OCI-LY7 (cell line): ENCODE data around the gene C20orf96. TPM values are rescaled to one million over a fixed set of nuclear protein-coding genes. Genes with fewer than 3 reads are reported as not detected.
A peak's percentile ranks its signal among the peaks of the same experiment; 100 is the strongest.

Experiments used
- BruUV-seq: library from RNA; stranded (reverse); fragments of 400-500 nt; replicated peaks from 2 replicates; lab custom pipeline; 2021; lab: Mats Ljungman, UMichigan
- CTCF ChIA-PET: fragments of 300-600 bp; sonication (Branson Sonifier 250); formaldehyde crosslinking; loops from one replicate; lab custom pipeline; 2022; ENCODE audit warnings: antibody characterized with exemption; ENCODE audit not compliant: unreplicated experiment; lab: Charles Lee
- POLR2A ChIA-PET: fragments of 300-600 bp; sonication (Branson Sonifier 250); formaldehyde crosslinking; loops from one replicate; lab custom pipeline; 2022; ENCODE audit warnings: antibody characterized with exemption; lab: Charles Lee
- DNase-seq: peaks from one replicate; pipeline ENCODE4 v3.0.0-alpha.2; 2015; ENCODE audit warnings: low spot score
- H2AFZ ChIP-seq: fragments of 200-600 bp; sonication (generic), shearing (Covaris generic); 2 replicates; pipeline ENCODE4 v1.6.1; 2014; ENCODE audit warnings: mild to moderate bottlenecking, antibody characterized with exemption, low read length, moderate library complexity
- H3K27ac ChIP-seq: fragments of 200-600 bp; sonication (generic); 2 replicates; pipeline ENCODE4 v1.5.1; 2014; ENCODE audit warnings: mixed run types, low read depth, mild to moderate bottlenecking, moderate library complexity, low read length, inconsistent platforms; ENCODE audit not compliant: poor library complexity, severe bottlenecking
- H3K36me3 ChIP-seq: fragments of 200-600 bp; sonication (generic); 2 replicates; pipeline ENCODE4 v1.6.1; 2014; ENCODE audit warnings: mild to moderate bottlenecking, antibody characterized with exemption, low read length, moderate library complexity, mixed read lengths; ENCODE audit not compliant: insufficient read depth
- H3K4me1 ChIP-seq: fragments of 200-600 bp; sonication (generic); 2 replicates; pipeline ENCODE4 v1.5.1; 2014; ENCODE audit warnings: mild to moderate bottlenecking, low read length; ENCODE audit not compliant: insufficient read depth, poor library complexity, severe bottlenecking
- H3K4me2 ChIP-seq: fragments of 200-600 bp; sonication (generic); 2 replicates; pipeline ENCODE4 v1.6.1; 2014; ENCODE audit warnings: mild to moderate bottlenecking, low read length
- H3K4me3 ChIP-seq: fragments of 200-600 bp; sonication (generic); 2 replicates; pipeline ENCODE4 v1.5.1; 2014; ENCODE audit warnings: mild to moderate bottlenecking, low read depth, low read length; ENCODE audit not compliant: poor library complexity, severe bottlenecking
- H3K79me2 ChIP-seq: fragments of 200-600 bp; sonication (generic); 2 replicates; pipeline ENCODE4 v1.6.1; 2016; ENCODE audit warnings: low read depth, mild to moderate bottlenecking, low read length, moderate library complexity, mixed read lengths; ENCODE audit not compliant: insufficient read depth
- H3K9me2 ChIP-seq: fragments of 200-600 bp; sonication (generic); 2 replicates; pipeline ENCODE4 v1.6.1; 2016; ENCODE audit warnings: mild to moderate bottlenecking, low read length, mixed read lengths; ENCODE audit not compliant: insufficient read depth
- H3K9me3 ChIP-seq: fragments of 200-600 bp; sonication (generic); 2 replicates; pipeline ENCODE4 v1.6.1; 2014; ENCODE audit warnings: mild to moderate bottlenecking, mixed run types, low read length, mixed read lengths
- H4K20me1 ChIP-seq: fragments of 200-600 bp; sonication (generic); 2 replicates; pipeline ENCODE4 v1.6.1; 2014; ENCODE audit warnings: mild to moderate bottlenecking, antibody characterized with exemption, low read length, moderate library complexity, mixed read lengths; ENCODE audit not compliant: insufficient read depth
- CTCF ChIP-seq: fragments of 200-600 bp; sonication (generic); conservative IDR thresholded peaks from 2 replicates; pipeline ENCODE4 v1.5.1; 2014; ENCODE audit warnings: mild to moderate bottlenecking, antibody characterized with exemption, low read length, moderate library complexity, mixed read lengths
- EZH2phosphoT487 ChIP-seq: fragments of 200-600 bp; sonication (generic); IDR thresholded peaks from 2 replicates; pipeline ENCODE4 v1.6.1; 2018; ENCODE audit warnings: low read depth, borderline replicate concordance, mild to moderate bottlenecking, mixed run types, antibody characterized with exemption, low read length, moderate library complexity, mixed read lengths
- intact Hi-C: fragments of 100-400 bp; cut with micrococcal nuclease; formaldehyde crosslinking; loops from one replicate; pipeline ENCODE4 v1.10.0; 2022; ENCODE audit not compliant: unreplicated experiment
- total RNA-seq, 2 experiments: library from RNA; depleted of rRNA in 1 of 2; stranded (reverse); fragments of >200 nt in 1 of 2; shearing (Covaris generic) in 1 of 2; gene quantifications; 2 replicates each; pipeline ENCODE4 v1.2.3, GENCODE V29; 2014 to 2022

Gene C20orf96
- total RNA-seq, 2 experiments from 2014 or later, result 2.6 to 13.1 TPM

GRCh38 chr20:266596-267562 is 23.7 kb downstream of the C20orf96 start:
- peak; percentile 83 for DNase-seq
- ChIA-PET CTCF (interaction anchor here (0.7 kb wide), 1 partner anchor 69 kb away, joined by 3 read pairs; no protein-coding TSS in a partner anchor), POLR2A (no interaction called here)
- Histone ChIP-seq H3K9me3 (no peaks in the 10 kb centered on the region), H3K4me2 (peak overlapping the region; percentile 54), H4K20me1 (no peaks in the 10 kb centered on the region), H3K36me3 (no peaks in the 10 kb centered on the region), H3K4me1 (peaks cover 5% of the 10 kb centered on the region), H3K27ac (no peak overlapping the region), H2AFZ (peak overlapping the region; percentile 71), H3K79me2 (no peaks in the 10 kb centered on the region), H3K9me2 (no peaks in the 10 kb centered on the region), H3K4me3 (peak overlapping the region; percentile 44)
- no TSS peak for BruUV-seq
- TF ChIP-seq CTCF, result peak; percentile 95
- no peak for TF ChIP-seq EZH2phosphoT487
- intact Hi-C loops, result loop anchor here (1.0 to 2.0 kb wide), 2 partner anchors 58 to 64 kb away; no protein-coding TSS in a partner anchor

GRCh38 chr20:263701-264100 is 26.8 kb downstream of the C20orf96 start:
- DNase-seq, result no peak
- ChIA-PET CTCF (interaction anchor here (0.6 kb wide), 1 partner anchor 105 kb away, joined by 5 read pairs; no protein-coding TSS in a partner anchor), POLR2A (no interaction called here)
- H3K9me3 ChIP-seq, result no peaks in the 10 kb centered on the region
- no TSS peak for BruUV-seq
- no peak overlapping the region for H3K27ac ChIP-seq
- no peaks in the 10 kb centered on the region for H3K79me2 ChIP-seq
- H3K36me3 ChIP-seq, result no peaks in the 10 kb centered on the region
- no peaks in the 10 kb centered on the region for H4K20me1 ChIP-seq
- no peak overlapping the region for H3K4me2 ChIP-seq
- H3K4me1 ChIP-seq, result peaks cover 5% of the 10 kb centered on the region
- no peaks in the 10 kb centered on the region for H3K9me2 ChIP-seq
- no peak overlapping the region for H3K4me3 ChIP-seq
- H2AFZ ChIP-seq, result no peak overlapping the region
- TF ChIP-seq CTCF (no peak), EZH2phosphoT487 (no peak)
- intact Hi-C loops, result no loop called here

- Histone ChIP-seq H2AFZ (no peak overlapping the region), H3K9me3 (no peaks in the 10 kb centered on the region), H3K4me1 (no peaks in the 10 kb centered on the region), H3K4me3 (no peak overlapping the region), H3K9me2 (no peaks in the 10 kb centered on the region), H3K4me2 (no peak overlapping the region), H3K27ac (no peak overlapping the region), H3K79me2 (no peaks in the 10 kb centered on the region), H4K20me1 (no peaks in the 10 kb centered on the region), H3K36me3 (no peaks in the 10 kb centered on the region)
- no TSS peak for BruUV-seq
- intact Hi-C loops, result no loop called here
- ChIA-PET POLR2A (no interaction called here), CTCF (no interaction called here)
- TF ChIP-seq CTCF (no peak), EZH2phosphoT487 (no peak)
- no peak for DNase-seq
Observed at GRCh38 chr20:259981-260380, 30.6 kb downstream of the C20orf96 start.
